Hematopoietic multipotent progenitor cell treated with erythropoietin and hydrocortisone succinate and interleukin-3 and kit ligand, for 6 days (in vitro differentiated cells): ENCODE results near the gene CEP85.

Source experiments
- DNase-seq: peaks from one replicate; pipeline ENCODE4 v3.0.0-alpha.2; 2015

CEP85 gene

GRCh38 chr1:26279456-26280332, 45.7 kb downstream of the CEP85 start, which contains the start of gene SH3BGRL3:
Gene SH3BGRL3 (plus strand): TSS chr1:26280086. CDS start chr1:26280156, 70 bp downstream.
- peak; percentile 92 for DNase-seq

GRCh38 chr1:26280333-26281042, 46.5 kb downstream of the CEP85 start:
- peak; percentile 52 for DNase-seq

GRCh38 chr1:26281091-26281958, 47.3 kb downstream of the CEP85 start:
- no peak for DNase-seq

GRCh38 chr1:26281971-26282370, 48.0 kb downstream of the CEP85 start:
- DNase-seq, result no peak

GRCh38 chr1:26282401-26282918, 48.5 kb downstream of the CEP85 start:
- DNase-seq, result no peak

GRCh38 chr1:26283279-26283853, 49.4 kb downstream of the CEP85 start:
- peak; percentile 29 for DNase-seq

- DNase-seq, result peak; percentile 8
Measured at GRCh38 chr1:26283871-26284596, 50.0 kb downstream of the CEP85 start.

GRCh38 chr1:26284597-26285347, 50.8 kb downstream of the CEP85 start:
- peak; percentile 99 for DNase-seq

- DNase-seq, result peak; percentile 72
Measured at GRCh38 chr1:26285366-26286063, 51.5 kb downstream of the CEP85 start.

- DNase-seq, result no peak
Measured at GRCh38 chr1:26286064-26286416, 52.0 kb downstream of the CEP85 start.

- peak; percentile 75 for DNase-seq
Measured at GRCh38 chr1:26287033-26287711, 53.2 kb downstream of the CEP85 start.

GRCh38 chr1:26287811-26288210, 53.8 kb downstream of the CEP85 start:
- DNase-seq, result peak; percentile 26

- DNase-seq, result peak; percentile 97
Measured at GRCh38 chr1:26288311-26288941, 54.4 kb downstream of the CEP85 start.

GRCh38 chr1:26289158-26290059, 55.4 kb downstream of the CEP85 start:
- peak; percentile 90 for DNase-seq

GRCh38 chr1:26290122-26290881, 56.3 kb downstream of the CEP85 start:
- DNase-seq, result no peak

GRCh38 chr1:26290882-26291261, 56.9 kb downstream of the CEP85 start:
- DNase-seq, result no peak

- DNase-seq, result no peak
Measured at GRCh38 chr1:26291433-26291832, 57.4 kb downstream of the CEP85 start.
